GM12872 (cell line): ENCODE results near the gene HDDC3.

ENCODE experiments used
- CTCF ChIP-seq: IDR thresholded peaks from 3 replicates; pipeline ENCODE4 v1.5.1; 2011; ENCODE audit warnings: low read depth, mild to moderate bottlenecking, low read length, moderate library complexity; ENCODE audit not compliant: insufficient read depth

Gene HDDC3

GRCh38 chr15:90892498-90893174 lies 39.7 kb downstream of the HDDC3 start:
- TF ChIP-seq CTCF: no peak

- TF ChIP-seq CTCF: no peak
These were observed 40.3 kb downstream of the HDDC3 start for GRCh38 chr15:90892023-90892422.

GRCh38 chr15:90891346-90891949 lies 40.9 kb downstream of the HDDC3 start:
- TF ChIP-seq CTCF: no peak

- TF ChIP-seq CTCF: no peak
These were observed 41.5 kb downstream of the HDDC3 start for GRCh38 chr15:90890839-90891238.

GRCh38 chr15:90889736-90890456 lies 42.5 kb downstream of the HDDC3 start:
- no peak for TF ChIP-seq CTCF

GRCh38 chr15:90889313-90889730 lies 43.0 kb downstream of the HDDC3 start:
- no peak for TF ChIP-seq CTCF

GRCh38 chr15:90887037-90887481 lies 45.3 kb downstream of the HDDC3 start:
- no peak for TF ChIP-seq CTCF
